Stimulated activated CD4-positive, alpha-beta T cell treated with anti-CD3 and anti-CD28 coated beads, Interleukin-1b, Interleukin-23, amount 100 ng/mL, for 4 hours (primary cell): Measurements from ENCODE around the gene CCDC69.
"Not testable (repeated sequence)": the region's sequence is repeated elsewhere in the genome, so short reads cannot be mapped to it uniquely, and the experiment has no call there.

ENCODE experiments used
- DNase-seq, 2 donors: peaks; one replicate each; pipeline ENCODE4 v3.0.0-alpha.2; 2020; ENCODE audit warnings: low read depth in 2 of 2

The CCDC69 gene

DNA sequence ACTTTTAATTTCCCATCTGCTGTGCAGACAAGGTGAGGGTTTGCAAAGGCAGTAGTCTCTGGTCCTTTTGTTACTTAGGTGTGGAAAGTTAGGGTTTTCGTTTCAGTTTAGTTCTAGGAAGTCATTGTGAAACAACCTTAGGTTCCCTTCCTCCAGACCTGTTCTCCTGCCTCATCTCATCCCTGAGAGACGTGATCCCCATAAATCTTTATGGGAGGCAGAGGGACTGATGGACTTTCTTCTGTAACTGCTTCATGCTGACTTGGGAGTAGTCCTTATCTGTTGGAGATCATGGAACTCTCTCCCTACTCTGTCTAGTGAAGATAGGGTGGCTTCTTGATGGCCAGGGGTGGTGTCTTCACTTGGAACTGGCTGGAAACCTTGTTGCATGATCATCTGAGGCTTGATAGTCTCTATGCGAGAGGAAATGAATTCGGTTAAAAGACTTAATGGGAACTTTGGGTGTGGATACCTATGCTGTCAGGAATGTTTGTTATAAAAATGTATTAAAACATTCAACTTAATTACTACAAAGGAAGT is 21.9 kb upstream of the CCDC69 start:
- DNase-seq, result no peak

DNA sequence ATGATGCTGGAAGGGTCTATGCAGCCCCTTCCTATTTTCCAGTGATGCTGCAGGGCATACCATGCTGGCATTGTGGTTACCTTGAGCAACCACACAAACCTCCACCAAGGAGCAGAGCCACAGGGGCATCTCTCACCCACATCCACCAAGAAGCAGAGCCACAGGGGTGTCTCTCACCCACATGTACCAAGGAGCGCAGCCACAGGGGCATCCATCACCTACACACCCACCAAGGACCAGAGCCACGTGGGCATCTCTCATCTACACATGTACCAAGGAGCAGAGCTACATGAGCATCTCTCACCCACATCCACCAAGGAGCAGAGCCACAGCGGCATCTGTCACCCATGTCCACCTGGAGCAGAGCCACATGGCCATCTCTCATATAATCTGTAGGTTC is 20.3 kb upstream of the CCDC69 start:
- no peak for DNase-seq

DNA sequence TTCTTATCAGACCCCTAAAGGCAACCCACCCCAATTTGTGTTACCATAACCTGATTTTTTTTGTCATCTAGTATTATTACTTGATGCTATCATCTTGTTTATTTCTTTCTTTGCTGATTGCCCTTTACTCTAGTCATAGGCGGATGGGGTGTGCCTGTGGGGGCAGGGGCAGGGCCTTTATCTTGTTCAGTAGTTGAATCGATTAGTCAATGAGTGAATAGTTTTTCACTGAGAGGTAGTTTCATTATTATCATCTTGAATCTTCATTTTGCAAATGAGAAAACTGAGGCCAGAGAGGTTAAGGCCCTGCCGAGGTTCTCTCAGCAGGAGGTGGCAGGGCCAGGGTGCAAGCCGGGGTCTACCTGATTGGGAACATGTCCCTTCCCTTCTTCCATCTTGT is 19.7 kb upstream of the CCDC69 start:
- no peak for DNase-seq

DNA sequence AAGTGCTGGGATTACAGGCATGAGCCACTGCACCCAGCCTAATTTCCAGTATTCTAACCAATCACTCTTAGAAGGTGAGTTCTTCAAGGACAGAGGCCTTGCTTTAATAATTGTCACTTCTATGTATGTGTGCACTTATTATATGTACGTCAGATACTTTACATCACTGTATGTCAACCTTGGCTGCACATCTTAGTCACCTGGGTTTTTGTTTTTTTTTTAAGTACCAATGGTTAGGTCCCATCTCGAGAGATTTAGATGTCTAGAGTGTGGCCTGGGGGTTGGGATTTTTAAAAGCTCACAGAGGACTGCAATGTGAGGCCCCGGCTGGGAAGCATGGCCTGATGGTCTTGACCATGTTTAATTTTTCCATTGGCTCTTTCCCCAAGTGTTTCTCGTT is 19.2 kb upstream of the CCDC69 start:
- DNase-seq, result no peak

DNA sequence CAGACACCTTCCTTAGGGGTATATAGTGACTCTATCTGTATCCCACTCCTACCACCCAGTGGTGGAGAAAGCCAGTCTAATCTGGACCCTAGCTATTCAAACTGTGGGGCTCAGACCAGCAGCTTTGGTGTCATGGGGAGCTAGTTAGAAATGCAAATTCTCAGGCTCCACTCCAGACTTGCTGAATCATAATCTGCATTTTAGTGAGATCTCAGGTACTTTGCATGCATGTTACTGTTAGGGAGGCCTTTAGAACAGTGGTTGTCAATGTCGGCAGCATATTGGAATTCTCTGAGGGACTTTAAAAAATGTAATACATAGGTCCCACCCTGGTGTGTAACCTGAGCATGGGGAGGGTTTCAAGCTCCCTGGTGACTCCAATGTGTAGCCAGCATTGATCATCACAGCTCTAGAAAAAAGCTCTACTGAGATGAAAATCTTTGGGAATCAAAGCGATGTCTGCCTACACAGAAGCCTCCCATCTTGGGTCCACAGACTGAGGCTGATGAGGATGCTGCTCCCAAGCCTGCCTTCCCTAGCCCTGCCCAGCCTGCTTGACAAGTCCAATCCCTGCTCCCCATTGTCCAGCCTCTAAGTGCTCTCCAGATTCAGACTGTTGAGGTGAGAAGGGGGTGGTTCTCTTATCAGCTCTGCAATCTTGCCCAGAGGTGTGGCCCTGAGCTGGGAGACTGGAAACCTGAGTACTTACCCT is 17.2 kb upstream of the CCDC69 start:
- DNase-seq, result no peak

DNA sequence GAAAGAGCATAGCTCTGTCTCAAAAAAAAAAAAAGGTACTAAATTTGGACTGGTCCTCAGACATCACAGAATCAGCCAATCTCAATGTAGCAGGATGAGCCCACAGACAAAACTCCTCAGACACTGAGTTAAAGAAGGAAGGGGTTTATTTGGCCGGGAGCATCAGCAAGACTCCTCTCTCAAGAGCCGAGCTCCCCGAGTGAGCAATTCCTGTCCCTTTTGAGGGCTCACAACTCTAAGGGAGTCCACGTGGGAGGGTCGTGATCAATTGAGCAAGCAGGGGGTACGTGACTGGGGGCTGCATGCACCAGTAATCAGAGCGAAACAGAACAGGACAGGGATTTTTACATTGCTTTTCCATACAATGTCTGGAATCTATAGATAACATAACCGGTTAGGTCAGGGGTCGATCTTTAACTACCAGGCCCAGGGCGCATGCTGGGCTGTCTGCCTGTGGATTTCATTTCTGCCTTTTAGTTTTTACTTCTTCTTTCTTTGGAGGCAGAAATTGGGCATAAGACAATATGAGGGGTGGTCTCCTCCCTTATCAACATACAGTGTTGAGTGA is 16.5 kb upstream of the CCDC69 start:
- DNase-seq, result not testable (repeated sequence)

DNA sequence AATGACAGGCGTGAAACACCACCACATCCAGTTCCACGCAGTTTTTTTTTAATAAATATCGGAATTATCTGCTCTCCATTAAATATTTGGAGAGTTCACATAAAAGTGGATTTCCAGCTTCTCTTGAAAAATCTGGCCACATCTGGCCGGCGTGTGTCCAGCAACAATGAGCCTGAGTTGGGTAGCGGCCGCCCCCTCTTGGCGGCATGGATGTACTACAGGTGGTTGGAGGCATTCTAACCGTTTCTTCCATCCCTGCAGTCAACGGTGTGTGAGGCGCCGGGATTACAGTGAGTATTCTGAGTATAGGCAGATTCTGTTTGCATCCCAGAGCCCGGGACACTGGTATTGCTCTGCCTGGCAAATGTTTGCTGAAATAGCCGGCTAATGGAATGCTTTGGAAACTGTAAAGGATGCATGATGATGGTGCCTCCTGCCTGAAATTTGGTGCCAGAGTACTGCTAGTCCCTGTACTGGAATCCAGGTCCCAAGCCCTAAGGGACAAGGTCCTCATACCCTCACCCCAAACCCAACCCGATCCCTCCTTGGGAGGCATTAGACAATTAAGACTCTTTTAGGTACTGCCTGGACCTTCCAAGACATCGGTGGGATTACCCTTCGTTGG is 15.5 kb upstream of the CCDC69 start:
- DNase-seq, result peak; percentile 45 to 60

DNA sequence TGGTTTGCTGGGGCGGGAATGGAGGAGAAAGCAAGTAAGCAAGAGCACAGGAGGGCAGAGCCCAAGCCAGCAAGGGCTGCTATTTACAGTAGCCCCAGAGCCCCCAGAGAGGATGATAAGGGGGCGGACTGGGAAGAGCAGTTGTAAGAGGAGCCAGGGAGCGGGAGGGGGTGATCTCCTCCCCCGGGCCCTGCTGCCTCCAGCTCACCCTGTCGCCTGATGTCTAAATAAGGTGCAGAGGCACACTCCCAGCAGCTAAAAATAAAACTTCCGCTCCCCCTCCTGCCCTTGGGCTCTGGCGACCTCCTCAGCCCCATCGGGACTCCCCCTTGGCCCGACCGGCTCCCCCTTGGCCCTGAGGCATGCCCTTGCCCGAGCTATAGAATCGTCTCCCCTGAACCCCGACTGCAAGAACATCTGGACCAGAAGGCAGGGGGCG is 14.4 kb upstream of the CCDC69 start:
- DNase-seq, result no peak

DNA sequence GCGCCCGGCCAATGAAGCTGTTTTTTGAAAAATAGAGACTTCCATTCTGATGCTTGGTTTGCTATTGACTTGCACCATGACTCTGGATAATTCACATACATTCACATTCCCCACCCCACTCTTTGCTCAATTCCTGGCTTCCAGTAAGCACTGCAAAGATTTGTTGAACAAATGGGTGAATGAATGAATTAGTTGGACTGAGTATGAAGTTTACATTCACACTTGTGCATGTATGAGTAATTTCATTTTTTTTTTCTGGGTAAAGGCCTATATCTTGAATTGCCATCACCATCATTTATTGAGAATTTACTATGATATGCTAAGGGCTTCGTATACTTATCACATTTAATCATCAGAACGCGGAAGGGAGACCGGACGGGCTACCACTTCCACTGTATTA is 13.8 kb upstream of the CCDC69 start:
- DNase-seq, result no peak

DNA sequence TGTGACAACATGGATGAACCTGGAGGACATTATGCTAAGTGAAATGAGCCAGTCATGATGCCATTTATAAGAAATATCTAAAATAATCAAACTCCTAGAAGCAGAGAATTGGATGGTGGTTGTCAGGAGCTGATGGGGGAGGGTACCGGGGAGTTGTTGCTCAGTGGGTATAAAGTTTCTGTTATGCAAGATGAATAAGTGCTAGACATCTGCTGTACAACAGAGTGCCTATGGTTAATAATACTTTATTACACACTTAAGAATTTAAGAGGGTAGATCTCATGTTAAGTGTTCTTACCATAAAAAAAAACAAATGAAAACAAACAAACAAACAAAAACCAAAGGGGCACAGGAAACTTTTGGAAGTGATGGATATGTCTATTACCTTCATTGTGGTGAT is 13.0 kb upstream of the CCDC69 start:
- no peak for DNase-seq

DNA sequence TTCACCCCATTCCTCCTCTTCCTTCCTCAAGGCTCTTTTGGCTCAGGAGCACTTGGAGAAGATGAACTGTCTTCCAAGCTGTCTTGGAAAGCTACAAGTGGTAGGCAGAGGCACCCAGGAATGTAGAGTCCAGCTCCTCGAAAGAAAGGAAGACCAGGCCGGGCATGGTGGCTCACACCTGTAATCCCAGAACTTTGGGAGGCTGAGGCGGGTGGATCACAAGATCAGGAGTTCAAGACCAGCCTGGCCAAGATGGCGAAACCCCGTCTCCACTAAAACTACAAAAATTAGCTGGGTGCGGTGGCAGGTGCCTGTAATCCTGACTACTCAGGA is 11.3 kb upstream of the CCDC69 start:
- not testable (repeated sequence) for DNase-seq

DNA sequence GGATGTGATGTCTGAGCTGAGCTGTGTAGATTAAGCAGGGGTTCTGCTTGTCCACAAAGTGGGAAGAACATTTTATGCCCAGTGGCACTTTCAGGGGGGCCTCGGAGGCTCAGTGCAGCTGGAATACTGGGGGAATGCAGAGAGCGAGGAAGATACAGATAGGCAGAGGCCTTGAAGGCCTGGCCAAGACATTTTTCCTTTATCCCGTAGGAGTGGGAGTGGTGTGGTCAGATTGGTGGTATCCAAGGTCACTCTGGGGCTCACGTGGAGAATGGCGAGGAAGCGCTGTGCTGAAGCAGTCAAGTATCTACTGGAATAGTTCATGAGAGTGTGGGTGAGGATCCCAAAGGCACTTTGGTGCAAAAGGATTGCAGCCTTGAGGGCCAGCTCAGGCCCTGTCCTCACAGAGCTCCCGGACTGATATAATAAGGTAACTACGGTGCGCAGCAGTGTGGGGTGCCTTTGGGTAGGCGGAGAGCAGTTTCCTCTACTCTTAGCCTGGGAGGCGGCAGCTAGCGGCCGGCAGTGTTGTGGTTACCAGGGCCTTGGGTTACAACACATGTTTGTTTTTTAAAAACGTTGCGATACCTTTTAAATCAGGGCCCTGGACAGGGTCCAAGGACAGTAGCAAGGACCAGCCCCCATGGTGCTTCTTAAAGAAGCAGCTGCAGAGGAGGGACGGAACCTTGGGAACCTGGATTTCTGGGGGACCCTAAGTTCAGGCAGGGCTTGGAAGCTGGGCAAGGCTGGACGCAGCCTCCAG is 10.8 kb upstream of the CCDC69 start:
- no peak for DNase-seq

DNA sequence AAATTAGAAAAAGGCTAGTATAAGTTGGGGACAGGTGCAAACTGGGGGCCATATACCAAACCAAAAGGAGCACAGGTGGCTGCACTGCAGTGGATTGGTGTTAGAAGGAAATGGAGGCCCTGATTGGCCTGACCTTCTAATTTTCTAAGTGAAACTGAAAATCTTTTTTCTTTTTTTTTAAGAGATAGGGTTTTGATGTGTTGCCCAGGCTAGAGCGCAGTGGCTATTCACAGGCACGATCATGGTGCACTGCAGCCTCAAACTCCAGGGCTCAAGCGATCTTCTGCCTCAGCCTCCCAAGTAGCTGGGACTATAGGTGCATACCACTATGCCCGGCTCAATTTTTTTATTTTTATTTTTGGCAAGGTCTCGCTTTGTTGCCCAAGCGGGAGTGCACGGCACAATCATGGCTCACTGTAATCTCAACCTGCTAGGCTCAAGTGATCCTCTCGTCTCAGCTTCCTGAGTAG is 9.8 kb upstream of the CCDC69 start:
- no peak for DNase-seq

DNA sequence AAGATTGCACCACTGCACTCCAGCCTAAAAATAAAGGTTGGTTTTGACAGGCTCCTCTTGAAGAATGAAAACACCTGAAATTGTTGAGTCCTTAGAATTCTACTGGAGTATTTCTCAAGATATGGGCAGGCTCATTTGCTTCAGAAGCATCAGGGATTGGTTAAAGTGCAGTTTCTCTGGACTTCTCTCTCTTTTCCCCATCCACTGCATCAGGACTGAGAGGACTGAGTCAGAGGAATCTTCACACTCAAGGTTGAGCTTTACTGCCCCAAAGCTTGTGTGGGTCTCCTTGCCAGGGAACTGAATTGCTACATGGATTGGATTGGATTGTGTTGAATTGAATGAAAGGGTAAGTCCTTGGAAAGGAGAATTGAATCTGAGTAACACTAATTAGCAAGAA is 7.5 kb upstream of the CCDC69 start:
- DNase-seq, result no peak

DNA sequence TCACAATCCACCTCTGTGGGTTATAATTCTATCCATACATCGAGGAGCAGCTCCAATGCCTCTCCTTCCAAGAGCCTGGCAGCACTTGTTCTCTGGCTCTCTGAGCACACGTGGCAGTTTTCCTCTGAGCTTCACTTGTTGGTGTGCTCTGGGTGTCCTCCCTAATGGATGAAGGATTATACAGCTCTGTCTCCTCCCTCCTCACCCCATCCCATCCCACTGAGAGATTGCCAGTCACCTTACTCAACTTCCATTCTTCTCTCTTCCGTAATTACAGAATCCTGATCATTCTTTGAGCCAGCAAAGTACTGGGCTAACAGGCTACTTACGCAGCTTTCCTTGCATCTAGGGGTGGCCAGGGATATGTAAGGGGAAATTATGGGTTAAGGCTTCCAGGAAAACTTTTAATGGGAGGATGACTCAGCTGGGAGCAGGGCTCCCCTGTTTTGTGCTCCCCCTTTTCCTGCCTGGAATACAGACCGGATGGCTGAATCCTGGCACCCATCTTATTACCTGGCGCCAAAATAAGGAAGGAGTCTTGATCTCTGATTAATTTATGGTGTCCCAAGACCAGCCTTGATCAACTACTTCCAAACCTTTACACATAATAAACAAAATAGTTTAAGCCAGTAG is 6.3 kb upstream of the CCDC69 start:
- DNase-seq, result no peak

DNA sequence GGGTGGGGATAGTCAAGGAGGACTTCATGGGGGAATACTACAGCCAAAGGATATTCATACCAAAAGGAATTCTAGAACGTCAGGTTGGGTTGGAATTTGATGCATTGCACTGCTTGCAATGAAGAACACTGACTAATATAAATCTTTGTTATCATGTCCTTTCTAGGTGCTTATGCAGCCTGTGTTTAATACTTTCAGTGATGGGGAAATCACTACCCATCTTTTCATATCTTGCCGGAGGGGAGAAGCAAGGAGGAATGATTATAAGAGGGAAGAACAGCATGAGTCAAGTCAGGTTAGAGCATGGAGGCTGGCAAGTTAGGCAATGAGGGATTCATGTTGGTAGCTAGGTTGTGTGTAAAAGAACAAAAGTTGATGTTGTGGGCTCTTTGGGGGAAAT is 5.1 kb upstream of the CCDC69 start:
- no peak for DNase-seq

DNA sequence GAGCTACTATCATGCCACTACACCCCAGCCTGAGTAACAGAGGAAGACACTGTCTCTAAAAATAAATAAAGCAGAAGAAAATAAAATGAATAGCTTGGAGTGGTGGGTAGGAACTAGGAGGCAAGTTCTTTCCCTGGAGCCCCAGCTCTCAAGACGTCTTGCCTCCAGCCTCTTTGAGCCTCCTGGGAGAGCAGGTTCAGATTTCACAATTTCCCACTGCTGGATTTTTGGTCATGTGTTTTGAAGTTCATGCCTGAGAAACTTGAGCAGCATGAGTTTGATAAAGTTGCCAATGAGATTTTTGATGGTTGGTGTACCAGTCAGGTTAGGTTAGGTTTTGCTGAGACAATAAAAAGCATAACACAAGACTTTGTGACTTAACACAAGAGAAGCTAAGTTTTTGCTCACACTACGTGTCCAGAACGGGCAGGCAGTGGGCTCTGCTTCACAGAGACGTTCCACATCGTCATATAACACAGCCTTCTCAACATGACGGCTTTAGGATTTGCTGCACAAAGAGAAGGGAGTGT is 4.1 kb upstream of the CCDC69 start:
- DNase-seq, result no peak

DNA sequence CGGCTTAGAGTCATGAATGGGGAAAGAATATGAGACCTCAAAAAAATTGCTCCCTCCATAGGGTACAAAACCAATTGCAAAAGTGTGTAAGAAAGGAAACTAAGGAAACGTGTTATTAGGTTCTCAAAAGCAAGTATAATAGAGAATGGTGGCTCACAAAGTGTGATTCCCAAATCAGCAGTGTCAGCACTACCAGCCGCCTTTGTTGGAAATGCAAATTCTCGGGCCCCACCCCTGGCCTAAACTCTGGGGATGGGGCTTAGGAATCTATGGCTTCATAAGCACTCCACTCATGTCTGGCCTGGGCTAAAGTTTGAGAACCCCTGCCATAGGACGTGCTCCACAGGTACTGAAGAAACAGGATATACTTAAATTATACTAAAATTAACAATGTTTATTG is 1.6 kb upstream of the CCDC69 start:
- DNase-seq, result no peak

DNA sequence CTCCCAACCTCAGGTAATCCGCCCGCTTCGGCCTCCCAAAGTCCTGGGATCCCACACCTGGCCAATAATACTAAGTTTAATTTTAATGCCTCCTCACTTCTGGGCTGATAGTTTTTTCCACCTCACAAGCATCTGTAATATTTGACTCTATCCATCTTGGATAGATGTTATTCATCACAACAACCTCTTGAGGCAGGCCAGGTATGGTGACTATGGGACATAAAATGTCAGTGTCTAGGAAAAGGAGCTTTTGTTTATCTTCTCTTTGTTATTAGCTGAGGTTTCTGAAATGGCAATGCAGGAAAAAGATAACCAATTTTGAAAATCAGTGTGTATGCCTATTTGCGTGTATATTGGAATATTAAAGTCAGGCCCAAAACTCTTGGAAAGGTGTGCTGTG is 1.2 kb upstream of the CCDC69 start:
- DNase-seq, result no peak

DNA sequence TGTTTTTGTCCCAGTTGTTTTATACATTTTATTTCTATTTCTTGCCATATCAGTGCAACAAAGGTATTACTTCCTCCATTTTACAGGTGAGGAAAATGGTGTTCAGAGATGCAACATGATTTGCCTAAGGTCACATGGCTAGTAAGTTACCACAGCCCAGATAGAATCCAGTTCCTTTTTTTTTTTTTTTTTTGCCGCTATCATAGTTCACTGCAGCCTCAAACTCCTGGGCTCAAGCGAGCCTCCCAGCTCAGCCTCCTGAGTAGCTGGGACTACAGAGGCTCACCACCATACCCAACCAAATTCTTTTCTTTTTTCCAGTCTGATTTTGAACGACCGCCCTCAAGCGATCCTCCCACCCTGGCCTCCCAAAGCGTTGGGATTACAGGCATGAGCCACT is 480 bp upstream of the CCDC69 start:
- DNase-seq, result no peak

DNA sequence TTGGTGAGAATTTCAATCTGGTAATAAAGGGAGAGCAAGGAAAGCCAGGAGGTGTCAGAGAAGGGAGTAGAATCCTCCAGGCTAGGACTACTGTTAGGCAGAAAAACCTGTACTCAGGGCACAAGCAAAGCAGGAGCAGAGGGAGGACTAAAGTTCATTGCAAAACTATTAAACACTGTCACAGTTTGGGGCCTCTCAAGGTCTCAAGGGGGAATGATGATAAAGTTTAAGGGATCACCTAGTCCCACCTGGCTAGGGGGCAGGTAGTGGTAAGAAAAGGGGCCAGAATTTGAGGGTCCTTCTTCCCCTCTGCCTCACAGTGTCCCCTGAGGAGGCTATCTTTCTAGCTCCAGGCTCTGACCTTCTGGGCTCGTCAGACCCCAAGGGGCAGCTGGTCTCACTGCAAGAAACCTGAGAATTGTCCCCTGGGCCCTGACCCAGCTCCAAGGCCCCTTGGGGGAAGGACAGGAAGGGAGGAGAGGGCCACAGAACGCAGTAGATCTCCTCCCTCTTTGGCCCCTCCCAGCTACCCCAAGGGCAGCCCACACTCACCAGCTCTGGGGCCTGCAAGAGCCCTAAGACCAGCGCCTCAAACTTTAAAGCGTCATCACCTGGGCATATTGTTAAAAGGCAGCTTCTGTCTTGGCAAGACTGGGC is 974 bp downstream of the CCDC69 start:
- no peak for DNase-seq
